ENCODE results near the gene BABAM2.

- TF ChIP-seq CTCF (IDR thresholded peaks at IDR 0.05; ENCODE audit: low read depth, low read length, missing input control): no peak
- TF ChIP-seq GABPA (IDR thresholded peaks at IDR 0.05 in 1 of 2, conservative IDR thresholded peaks at IDR 0.05 in 1 of 2): no peak
- no peak for TF ChIP-seq ZBTB33 (IDR thresholded peaks at IDR 0.05)
- no peak for TF ChIP-seq JUND (IDR thresholded peaks at IDR 0.05)
- no peak for TF ChIP-seq HNF4A (conservative IDR thresholded peaks at IDR 0.05)
- TF ChIP-seq HNF4G (IDR thresholded peaks at IDR 0.05): no peak
Observed at GRCh38 chr2:28381225-28382180, 491.0 kb downstream of the BABAM2 start.

Measured in liver (tissue), 3 donors.